OCI-LY1 (cell line): Measurements from ENCODE around the gene SULT6B1.

ENCODE experiments used
- CTCF ChIP-seq: fragments of 200-600 bp; sonication (generic), shearing (Covaris generic); IDR thresholded peaks from 2 replicates; pipeline ENCODE4 v1.5.1; 2017; ENCODE audit warnings: mild to moderate bottlenecking, antibody characterized with exemption, low read length, moderate library complexity, mixed read lengths
- EZH2 ChIP-seq: fragments of 200-600 bp; sonication (generic), shearing (Covaris generic); IDR thresholded peaks from 2 replicates; pipeline ENCODE4 v1.8.0; 2017; ENCODE audit warnings: borderline replicate concordance, mixed run types, mild to moderate bottlenecking, antibody characterized with exemption, low read length, moderate library complexity, mixed read lengths

- no peak for TF ChIP-seq EZH2
- no peak for TF ChIP-seq CTCF
Measured at GRCh38 chr2:37219046-37219445, 30.6 kb upstream of the SULT6B1 start.
